Right renal cortex interstitium (tissue), 3 donors: Measurements from ENCODE around the gene APEH. TPM values are rescaled to one million over a fixed set of nuclear protein-coding genes. Genes with fewer than 3 reads are reported as not detected.
"Not testable (repeated sequence)": the region's sequence is repeated elsewhere in the genome, so short reads cannot be mapped to it uniquely, and the experiment has no call there.

ENCODE experiments used
- DNase-seq, 3 donors: peaks; one replicate each; pipeline ENCODE4 v3.0.0-alpha.2; 2013; ENCODE audit warnings: low read depth in 3 of 3, low spot score in 2 of 3
- polyA plus RNA-seq, 3 donors: library from polyadenylated mRNA; unstranded; fragments of 120-200 nt; gene quantifications; one replicate each; pipeline ENCODE4 v1.2.1, GENCODE V29; 2013; ENCODE audit not compliant: insufficient read length in 3 of 3

The APEH gene
- polyA plus RNA-seq, 3 donors: 147 to 178 (median 155) TPM

- DNase-seq: no peak
Measured at GRCh38 chr3:49667701-49668413, 6.3 kb upstream of the APEH start.

DNA sequence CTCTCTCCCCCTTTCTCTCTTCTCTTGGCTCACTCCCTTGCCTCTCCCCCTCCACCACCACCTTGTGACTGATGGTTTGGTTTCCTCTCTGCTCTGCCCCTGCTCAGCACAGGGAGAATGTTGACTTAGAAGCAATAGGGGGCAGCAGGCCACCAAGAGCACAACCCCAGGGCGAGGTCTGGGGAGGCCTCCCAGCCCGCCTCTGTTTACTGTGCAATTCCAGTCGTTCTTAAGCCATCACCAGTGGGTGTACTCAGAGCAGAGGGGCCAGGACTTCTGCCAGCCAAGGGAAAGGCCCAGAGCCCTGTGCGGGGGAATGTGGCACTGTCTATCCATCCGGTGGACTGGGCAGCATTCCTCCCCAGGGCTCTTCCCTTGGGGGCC lies 5.7 kb upstream of the APEH start:
- no peak for DNase-seq

GRCh38 chr3:49668861-49669260 lies 5.3 kb upstream of the APEH start:
- no peak for DNase-seq

DNA sequence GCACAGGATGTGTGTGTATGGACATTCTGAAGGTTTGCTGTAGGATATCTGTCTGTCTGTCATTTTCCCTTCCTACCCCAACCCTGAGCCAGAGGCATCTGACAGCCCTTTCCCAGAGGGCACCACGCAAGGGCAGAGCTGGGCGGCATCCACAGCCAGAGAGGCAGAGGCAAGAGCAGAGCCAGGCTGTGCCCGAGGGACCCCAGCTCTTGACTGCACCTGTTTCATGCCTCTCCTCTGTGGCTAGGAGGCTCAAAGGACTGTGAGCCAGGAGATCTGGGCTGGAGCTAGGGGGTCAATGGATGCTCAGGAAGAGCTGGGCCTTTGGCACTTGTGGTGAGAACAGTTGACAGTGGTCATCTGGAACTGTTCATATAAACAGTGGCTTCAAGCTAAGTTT lies 4.8 kb upstream of the APEH start:
- no peak for DNase-seq

GRCh38 chr3:49670940-49671290 lies 3.2 kb upstream of the APEH start:
- DNase-seq: no peak

DNA sequence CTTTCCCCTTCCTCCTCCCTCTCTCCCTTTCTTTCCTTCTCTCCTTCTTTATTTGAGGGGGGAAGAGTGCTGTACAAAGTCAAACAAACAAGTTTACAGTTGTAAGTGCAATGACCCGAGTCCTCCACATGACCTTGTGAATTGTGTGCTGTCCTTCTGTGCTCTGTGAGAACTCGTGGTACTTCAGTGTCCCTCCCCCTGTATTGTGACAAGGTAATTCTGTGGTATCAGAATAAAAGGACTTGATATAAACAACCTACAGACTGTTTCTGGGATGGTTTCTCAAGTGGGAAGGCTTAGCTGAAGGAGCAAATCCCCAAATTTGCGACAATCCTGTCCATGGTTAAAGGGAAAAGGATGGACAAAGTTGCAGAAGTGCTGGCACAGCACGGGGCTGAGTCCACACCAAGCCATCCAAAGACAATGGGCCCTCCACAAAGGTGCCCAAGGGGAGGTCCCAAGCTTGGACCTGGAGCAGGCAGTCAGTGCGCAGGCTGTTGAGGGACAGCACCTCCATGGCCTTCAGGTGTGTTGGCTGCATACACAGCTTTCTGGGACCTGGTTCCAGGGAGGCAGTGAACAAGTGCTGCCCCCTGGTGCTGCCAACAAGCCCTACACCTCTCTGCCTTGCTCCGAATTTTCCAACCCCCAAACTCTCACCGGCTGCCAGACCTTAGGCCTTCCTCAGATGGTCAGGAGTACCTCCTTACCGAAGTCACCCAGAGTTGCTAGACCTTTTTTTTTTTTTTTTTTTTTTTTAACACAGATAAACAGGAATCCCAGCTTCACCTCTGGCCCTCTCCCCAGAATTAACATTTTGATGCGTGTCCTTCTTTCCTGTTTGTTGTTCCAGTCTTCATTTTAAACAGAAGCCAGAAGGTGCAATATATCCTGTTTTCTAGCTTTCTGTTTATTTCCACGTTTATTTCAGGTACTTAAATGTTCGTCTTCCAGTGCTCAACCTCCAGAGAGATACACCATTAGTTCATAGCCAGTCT lies 2.6 kb upstream of the APEH start:
- peak in 1 of 3 donors; percentile 62 for DNase-seq

- DNase-seq: no peak
Measured at GRCh38 chr3:49673121-49673714, 933 bp upstream of the APEH start.

DNA sequence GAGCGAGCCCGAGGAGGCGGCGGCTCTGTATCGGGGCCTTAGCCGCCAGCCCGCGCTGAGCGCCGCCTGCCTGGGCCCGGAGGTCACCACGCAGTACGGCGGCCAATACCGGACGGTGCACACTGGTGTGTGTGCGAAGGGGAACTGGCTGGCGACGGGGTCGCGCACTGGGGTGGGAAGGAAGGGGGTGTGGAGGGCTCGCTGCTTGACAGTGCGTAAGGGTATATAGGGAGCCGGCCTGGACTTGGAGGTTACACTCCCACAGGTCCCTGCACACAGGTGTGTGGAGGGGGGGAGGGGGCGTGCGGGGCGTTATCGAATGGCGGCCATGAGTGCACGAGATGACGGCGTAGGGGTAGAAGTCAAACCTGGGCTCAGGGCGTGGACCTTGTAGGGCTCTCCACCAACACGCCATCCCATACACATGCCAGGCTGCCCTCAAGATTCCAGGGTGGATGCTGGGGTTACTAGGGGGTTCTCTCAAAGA lies 389 bp downstream of the APEH start:
- DNase-seq: no peak

- DNase-seq: no peak
Measured at GRCh38 chr3:49675912-49676311, 1.8 kb downstream of the APEH start.

DNA sequence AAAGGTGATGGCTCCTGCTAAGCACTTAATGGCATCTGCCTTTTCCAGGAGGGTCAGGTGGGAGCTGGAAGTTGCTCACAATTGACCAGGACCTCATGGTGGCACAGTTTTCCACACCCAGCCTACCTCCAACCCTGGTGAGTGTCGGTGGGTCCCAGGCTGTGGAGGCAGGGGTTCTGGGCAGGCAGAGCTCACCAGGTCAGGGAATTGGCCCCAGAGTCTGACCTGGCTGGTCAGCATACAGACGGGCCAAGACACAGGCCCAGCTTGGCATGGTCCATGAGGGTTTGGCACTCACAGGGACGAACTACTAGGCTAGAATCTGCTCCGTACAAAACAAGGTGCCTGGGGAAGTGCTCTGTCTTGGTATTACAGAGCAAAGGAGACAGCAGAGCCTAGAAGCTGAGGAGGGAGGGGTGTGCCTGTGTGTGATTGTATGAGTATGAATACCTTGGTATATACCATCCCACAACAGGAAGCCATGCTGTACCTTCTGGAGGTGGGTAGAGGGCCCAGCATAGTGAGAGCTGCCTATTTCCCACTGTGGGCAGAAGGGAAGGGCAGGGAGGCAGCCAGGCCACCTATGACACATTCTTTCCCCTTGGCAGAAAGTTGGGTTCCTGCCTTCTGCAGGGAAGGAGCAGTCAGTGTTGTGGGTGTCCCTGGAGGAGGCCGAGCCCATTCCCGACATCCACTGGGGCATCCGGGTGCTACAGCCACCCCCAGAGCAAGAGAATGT lies 6.5 kb downstream of the APEH start:
- DNase-seq: no peak

GRCh38 chr3:49681232-49681522 lies 7.0 kb downstream of the APEH start:
- no peak for DNase-seq

- DNase-seq: no peak
Measured at GRCh38 chr3:49681543-49681942, 7.4 kb downstream of the APEH start.

- no peak for DNase-seq
Measured at GRCh38 chr3:49683162-49683561, 9.0 kb downstream of the APEH start.

DNA sequence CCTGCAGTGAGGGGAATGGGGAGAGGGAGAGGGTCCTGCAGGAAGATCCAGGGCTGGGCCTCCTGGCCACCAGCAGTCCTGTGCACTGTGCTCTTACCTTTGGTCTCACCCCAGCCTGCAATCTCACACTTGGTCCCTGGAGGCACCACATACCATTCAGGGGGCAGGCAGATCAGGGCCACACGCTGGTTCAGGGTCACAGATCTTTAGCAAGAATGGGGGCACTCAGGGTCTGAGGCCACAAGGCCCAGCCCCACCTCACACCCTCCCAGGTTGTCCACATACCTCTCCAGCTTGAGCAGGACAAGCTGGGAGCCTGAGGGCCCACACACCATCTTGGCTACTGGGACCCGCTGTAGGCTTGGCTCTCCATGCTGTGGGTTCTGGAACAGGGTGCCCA lies 10.3 kb downstream of the APEH start:
- not testable (repeated sequence) for DNase-seq

DNA sequence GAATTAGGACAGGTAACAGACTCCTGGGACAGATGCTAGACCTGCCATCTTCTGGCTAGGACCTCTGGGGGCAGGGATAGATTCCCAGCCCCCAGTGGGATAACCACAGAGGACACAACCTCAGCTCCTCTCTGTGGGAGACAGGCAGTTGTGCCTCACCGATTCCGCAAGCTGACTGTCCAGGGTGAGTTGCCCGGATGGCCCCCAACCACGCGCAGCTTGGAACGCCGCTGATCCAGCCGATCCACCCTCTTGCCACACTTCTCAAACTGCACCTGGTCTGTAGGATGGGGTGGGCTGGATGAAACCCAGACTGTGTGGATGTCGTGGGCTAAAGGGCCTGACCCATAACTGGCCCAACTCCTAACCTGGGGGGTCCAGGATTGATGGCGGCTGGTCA lies 11.0 kb downstream of the APEH start:
- not testable (repeated sequence) for DNase-seq

DNA sequence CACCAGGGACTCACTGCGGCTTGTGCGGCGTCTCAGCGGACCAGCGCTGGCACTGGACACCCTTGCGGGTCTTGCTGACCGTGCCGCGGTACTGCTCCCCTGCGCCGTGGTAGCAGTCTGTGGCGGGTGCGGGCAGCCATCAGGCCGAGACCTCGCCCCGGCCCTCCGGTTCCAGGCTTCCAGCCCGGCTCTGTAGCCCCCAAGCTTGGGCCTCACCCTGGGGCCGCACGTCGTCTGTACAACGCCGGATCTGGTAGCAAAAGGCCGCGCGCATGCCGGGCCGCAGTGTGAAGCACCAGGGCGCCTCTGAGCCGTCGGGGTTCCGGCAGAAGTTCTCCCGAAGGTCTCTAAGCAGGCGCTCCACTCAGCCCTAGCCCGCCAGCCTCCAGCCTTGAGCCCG lies 11.7 kb downstream of the APEH start:
- not testable (repeated sequence) for DNase-seq

- peak in 1 of 3 donors; percentile 45 for DNase-seq
Measured at GRCh38 chr3:49686346-49686745, 12.2 kb downstream of the APEH start.

GRCh38 chr3:49686769-49687423 lies 12.7 kb downstream of the APEH start:
- DNase-seq: peak in 1 of 3 donors; percentile 56

DNA sequence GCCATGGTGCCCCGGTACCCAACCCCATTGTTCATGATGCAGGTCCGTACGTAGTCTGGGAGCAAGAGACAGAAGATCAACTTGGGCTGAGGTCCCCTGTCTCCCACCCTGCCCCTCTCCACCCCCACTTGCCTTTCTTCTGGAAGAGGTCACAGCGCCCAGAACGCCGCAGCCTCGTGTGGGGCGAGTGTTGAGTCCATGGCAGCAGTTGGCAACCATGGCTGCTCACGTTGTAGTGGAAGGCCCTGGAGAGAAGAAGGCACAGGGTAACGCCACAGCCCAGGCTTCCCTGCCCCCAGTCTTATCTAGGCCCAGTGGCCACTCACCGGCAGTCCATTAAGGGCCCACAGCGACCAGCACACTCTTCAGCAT lies 13.3 kb downstream of the APEH start:
- not testable (repeated sequence) for DNase-seq

DNA sequence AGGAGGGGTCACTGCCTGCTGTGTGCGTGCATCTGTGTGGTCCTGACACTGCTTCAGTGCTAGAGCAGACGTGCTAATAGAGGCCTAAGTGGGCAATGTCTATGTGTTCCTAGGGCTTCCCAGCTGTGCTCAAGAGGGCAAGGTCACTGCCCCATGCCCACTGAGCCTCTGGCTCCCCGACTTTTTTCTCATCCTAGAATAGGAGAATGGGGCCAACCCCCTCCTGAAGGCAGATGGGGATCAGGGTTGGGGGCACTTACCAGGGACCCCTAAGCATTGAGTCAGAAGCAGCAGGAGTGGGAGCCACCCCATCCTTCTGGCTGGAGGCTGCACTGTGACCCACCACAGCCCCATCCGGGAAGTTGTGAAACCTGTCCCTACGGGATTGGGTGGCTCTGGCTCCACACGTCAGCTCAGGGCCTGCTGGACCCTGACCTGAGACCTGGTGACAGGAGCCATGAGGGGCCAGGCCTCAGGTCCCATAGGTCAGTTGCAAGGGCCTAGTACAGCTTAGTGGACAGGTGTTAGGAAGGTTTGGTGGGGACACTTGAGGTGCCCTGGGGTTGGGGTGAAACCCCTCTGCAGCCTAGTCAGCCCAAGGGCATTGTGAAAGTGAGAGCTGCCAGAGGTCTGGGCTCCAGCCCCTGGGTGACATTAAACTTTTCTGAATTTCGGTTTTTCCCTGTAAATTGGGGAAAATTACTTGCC lies 14.3 kb downstream of the APEH start:
- DNase-seq: not testable (repeated sequence)
